Hepatocyte (in vitro differentiated cells): ENCODE results near the gene TNFAIP2. TPM values are rescaled to one million over a fixed set of nuclear protein-coding genes. Genes with fewer than 3 reads are reported as not detected.
"Not testable (repeated sequence)": the region's sequence is repeated elsewhere in the genome, so short reads cannot be mapped to it uniquely, and the experiment has no call there.

ENCODE experiments used
- DNase-seq: peaks from one replicate; pipeline ENCODE4 v3.0.0-alpha.2; 2016; ENCODE audit warnings: low spot score
- H2AFZ ChIP-seq: fragments of 200-600 bp; sonication (generic); 2 replicates; pipeline ENCODE4 v1.6.0; 2016; ENCODE audit warnings: antibody characterized with exemption, mild to moderate bottlenecking
- H3K27ac ChIP-seq: fragments of 200-600 bp; sonication (generic); 2 replicates; pipeline ENCODE4 v1.5.1; 2016; ENCODE audit warnings: mild to moderate bottlenecking
- H3K27me3 ChIP-seq: fragments of 200-600 bp; sonication (generic); 2 replicates; pipeline ENCODE4 v1.6.1; 2016
- H3K36me3 ChIP-seq: fragments of 200-600 bp; sonication (generic); replicated peaks from 2 replicates; pipeline ENCODE4 v1.5.1; 2016; ENCODE audit warnings: low read depth; ENCODE audit not compliant: insufficient read depth
- H3K4me1 ChIP-seq: fragments of 200-600 bp; sonication (generic); 2 replicates; pipeline ENCODE4 v1.5.1; 2016; ENCODE audit warnings: mild to moderate bottlenecking, moderate library complexity; ENCODE audit not compliant: insufficient read depth
- H3K4me2 ChIP-seq: fragments of 200-600 bp; sonication (generic); 2 replicates; pipeline ENCODE4 v1.6.0; 2016
- H3K4me3 ChIP-seq: fragments of 200-600 bp; sonication (generic); 2 replicates; pipeline ENCODE4 v1.5.1; 2016; ENCODE audit warnings: mild to moderate bottlenecking
- H3K79me2 ChIP-seq: fragments of 200-600 bp; sonication (generic); 2 replicates; pipeline ENCODE4 v1.6.0; 2017; ENCODE audit warnings: mild to moderate bottlenecking
- H3K9me2 ChIP-seq: fragments of 200-600 bp; sonication (generic); replicated peaks from 2 replicates; pipeline ENCODE4 v1.6.0; 2017; ENCODE audit warnings: mild to moderate bottlenecking; ENCODE audit not compliant: insufficient read depth
- H3K9me3 ChIP-seq: fragments of 200-600 bp; sonication (generic); 2 replicates; pipeline ENCODE4 v1.5.1; 2016; ENCODE audit warnings: low read depth, mild to moderate bottlenecking
- H4K20me1 ChIP-seq: fragments of 200-600 bp; sonication (generic); 2 replicates; pipeline ENCODE4 v1.6.0; 2016; ENCODE audit warnings: mild to moderate bottlenecking; ENCODE audit not compliant: insufficient read depth, poor library complexity, severe bottlenecking
- EZH2 ChIP-seq: fragments of 200-600 bp; sonication (generic); IDR thresholded peaks from 2 replicates; pipeline ENCODE4 v1.6.1; 2016; ENCODE audit warnings: antibody characterized with exemption, mild to moderate bottlenecking, borderline replicate concordance
- EZH2phosphoT487 ChIP-seq: fragments of 200-600 bp; sonication (generic); IDR thresholded peaks from one replicate; pipeline ENCODE4 v1.6.1; 2018; ENCODE audit warnings: antibody characterized with exemption, mild to moderate bottlenecking, low read depth, moderate library complexity; ENCODE audit not compliant: unreplicated experiment, severe bottlenecking
- WGBS: methylation state at CpG from one replicate; pipeline ENCODE4 v1.1.6; 2016; ENCODE audit warnings: low lambda C conversion rate; ENCODE audit errors: missing lambda C conversion rate; 5-methylcytosine and 5-hydroxymethylcytosine counted together
- polyA plus RNA-seq: library from polyadenylated mRNA; unstranded; fragments of >200 nt; fragmentation: Nextera tagmentation; extraction: Ambion mirVana; gene quantifications from 2 replicates; pipeline ENCODE4 v1.2.1, GENCODE V29; 2016
- total RNA-seq: library from RNA; depleted of rRNA; stranded (reverse); fragments of >200 nt; gene quantifications from 2 replicates; pipeline ENCODE4 v1.2.3, GENCODE V29; 2014
- TF ChIP-seq, protein P1 (sequence below): fragments of 200-600 bp; sonication (generic); IDR thresholded peaks from 2 replicates; pipeline ENCODE4 v1.5.1; 2016; ENCODE audit warnings: antibody characterized with exemption, mild to moderate bottlenecking; ENCODE audit not compliant: poor library complexity

The TNFAIP2 gene
- total and polyA plus RNA-seq, 2 experiments from 2014 or later: 14.2 to 16.0 TPM

DNA sequence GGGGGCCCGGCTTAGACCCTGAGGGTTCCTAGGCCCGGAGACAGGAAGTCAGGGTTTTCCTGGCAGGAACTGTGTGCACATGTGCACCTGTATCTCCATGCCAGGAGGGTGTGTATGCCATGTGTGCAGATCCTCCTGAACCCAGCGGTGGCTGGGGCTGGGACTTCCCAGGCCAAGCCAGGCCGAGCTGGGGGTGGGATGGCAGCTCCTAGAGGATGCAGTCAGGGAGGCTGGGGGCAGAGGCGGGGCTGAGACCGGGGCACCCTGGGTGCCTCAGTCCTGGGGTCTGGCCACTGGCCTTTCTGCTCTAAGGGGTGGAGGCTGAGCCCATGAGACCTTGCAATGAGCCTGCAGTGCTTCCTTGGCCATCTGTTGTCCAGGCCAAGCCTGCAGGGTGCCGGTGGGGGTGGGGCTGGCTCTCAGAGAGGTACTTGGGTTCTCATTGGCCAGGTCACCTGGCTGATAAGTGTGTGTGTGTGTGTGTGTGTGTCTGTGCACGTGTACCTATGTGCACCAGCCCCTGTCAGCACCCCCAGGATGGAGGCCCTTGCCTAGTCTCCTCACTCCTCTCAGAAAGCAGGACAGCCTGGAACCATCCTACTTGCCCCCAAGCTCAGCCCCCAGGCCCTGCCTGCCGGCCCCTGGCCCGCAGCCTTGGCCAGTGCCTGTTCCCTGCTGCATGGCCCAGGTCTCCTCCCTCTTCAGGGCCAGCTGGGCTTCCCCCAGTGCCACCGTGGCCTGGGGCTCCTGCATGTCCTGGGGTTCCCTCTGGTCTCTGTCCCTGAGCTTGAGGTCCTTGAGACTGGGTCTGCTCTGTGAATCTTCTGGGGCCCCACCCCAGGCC lies 10.6 kb upstream of the TNFAIP2 start:
- H2AFZ ChIP-seq: no peak overlapping the region
- peaks cover 19% of the 10 kb centered on the region for H3K4me1 ChIP-seq
- no peaks in the 10 kb centered on the region for H3K9me2 ChIP-seq
- DNase-seq: no peak
- no peaks in the 10 kb centered on the region for H4K20me1 ChIP-seq
- H3K36me3 ChIP-seq: no peaks in the 10 kb centered on the region
- no peak overlapping the region for H3K4me3 ChIP-seq
- no peak overlapping the region for H3K4me2 ChIP-seq
- no peaks in the 10 kb centered on the region for H3K27me3 ChIP-seq
- H3K79me2 ChIP-seq: no peaks in the 10 kb centered on the region
- WGBS: 81% methylated on average over 11 of the region's 11 CpGs
- no peak overlapping the region for H3K27ac ChIP-seq
- H3K9me3 ChIP-seq: no peaks in the 10 kb centered on the region
- TF ChIP-seq EZH2: no peak
- TF ChIP-seq, protein P1, sequence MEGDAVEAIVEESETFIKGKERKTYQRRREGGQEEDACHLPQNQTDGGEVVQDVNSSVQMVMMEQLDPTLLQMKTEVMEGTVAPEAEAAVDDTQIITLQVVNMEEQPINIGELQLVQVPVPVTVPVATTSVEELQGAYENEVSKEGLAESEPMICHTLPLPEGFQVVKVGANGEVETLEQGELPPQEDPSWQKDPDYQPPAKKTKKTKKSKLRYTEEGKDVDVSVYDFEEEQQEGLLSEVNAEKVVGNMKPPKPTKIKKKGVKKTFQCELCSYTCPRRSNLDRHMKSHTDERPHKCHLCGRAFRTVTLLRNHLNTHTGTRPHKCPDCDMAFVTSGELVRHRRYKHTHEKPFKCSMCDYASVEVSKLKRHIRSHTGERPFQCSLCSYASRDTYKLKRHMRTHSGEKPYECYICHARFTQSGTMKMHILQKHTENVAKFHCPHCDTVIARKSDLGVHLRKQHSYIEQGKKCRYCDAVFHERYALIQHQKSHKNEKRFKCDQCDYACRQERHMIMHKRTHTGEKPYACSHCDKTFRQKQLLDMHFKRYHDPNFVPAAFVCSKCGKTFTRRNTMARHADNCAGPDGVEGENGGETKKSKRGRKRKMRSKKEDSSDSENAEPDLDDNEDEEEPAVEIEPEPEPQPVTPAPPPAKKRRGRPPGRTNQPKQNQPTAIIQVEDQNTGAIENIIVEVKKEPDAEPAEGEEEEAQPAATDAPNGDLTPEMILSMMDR: no peak
- no peak for TF ChIP-seq EZH2phosphoT487

DNA sequence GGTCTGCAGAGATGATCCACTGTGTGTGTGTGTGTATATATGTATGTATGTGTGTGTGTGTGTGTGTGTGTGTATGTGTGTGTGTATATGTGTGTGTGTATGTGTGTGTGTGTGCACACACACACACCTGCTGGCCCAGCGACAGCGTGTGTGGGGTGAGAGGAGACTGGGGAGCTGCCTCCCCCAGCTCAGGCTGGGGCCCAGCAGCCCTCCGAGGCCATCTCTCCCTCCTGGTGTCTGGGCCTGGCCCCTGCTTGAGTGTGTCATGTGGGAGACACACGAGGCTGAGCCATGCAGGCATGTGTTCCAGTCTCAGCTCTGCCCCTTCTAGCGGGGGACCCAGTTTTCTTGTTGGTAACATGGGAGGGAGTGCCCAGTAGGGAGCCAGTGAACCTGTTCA lies 10.0 kb upstream of the TNFAIP2 start:
- Histone ChIP-seq H3K27ac (no peak overlapping the region), H3K4me2 (no peak overlapping the region)
- TF ChIP-seq, protein P1: no peak
- TF ChIP-seq EZH2phosphoT487: no peak
- TF ChIP-seq EZH2: no peak

DNA sequence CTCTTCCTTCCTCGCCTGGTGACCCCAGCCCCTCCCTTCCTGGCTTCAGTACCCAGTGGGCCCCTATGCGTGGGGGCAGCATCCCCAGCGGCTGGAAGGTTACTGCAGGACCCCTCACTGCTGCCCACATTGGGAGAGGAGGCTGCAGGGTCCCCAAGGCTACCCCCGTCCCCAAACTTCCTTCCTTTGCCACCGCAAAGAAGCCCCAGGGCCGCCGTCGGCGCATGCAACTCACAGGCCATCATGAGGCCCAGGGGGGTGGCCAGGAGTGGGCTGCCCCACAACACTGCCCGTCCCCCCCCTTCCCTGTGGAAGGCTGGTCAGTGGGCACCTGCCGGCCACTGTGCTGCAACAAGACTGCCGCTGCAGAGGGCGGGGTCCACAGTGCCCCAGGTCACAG lies 9.5 kb upstream of the TNFAIP2 start:
- WGBS: 89% methylated on average over 11 of the region's 13 CpGs
- Histone ChIP-seq H3K4me1 (peaks cover 19% of the 10 kb centered on the region), H3K27ac (no peak overlapping the region), H3K9me3 (no peaks in the 10 kb centered on the region), H3K79me2 (no peaks in the 10 kb centered on the region), H2AFZ (no peak overlapping the region), H3K36me3 (no peaks in the 10 kb centered on the region), H3K9me2 (no peaks in the 10 kb centered on the region), H4K20me1 (no peaks in the 10 kb centered on the region), H3K27me3 (no peaks in the 10 kb centered on the region), H3K4me2 (no peak overlapping the region), H3K4me3 (no peak overlapping the region)
- no peak for DNase-seq
- no peak for TF ChIP-seq EZH2
- no peak for TF ChIP-seq EZH2phosphoT487
- TF ChIP-seq, protein P1: no peak

More for the DNA sequence above, 10.0 kb upstream of the TNFAIP2 start:
- Histone ChIP-seq H3K36me3 (no peaks in the 10 kb centered on the region), H3K4me3 (no peak overlapping the region), H3K9me3 (no peaks in the 10 kb centered on the region), H4K20me1 (no peaks in the 10 kb centered on the region), H3K4me1 (peaks cover 19% of the 10 kb centered on the region), H3K79me2 (no peaks in the 10 kb centered on the region), H2AFZ (no peak overlapping the region), H3K27me3 (no peaks in the 10 kb centered on the region), H3K9me2 (no peaks in the 10 kb centered on the region)
- no peak for DNase-seq
- WGBS: 84% methylated on average over 5 of the region's 5 CpGs

DNA sequence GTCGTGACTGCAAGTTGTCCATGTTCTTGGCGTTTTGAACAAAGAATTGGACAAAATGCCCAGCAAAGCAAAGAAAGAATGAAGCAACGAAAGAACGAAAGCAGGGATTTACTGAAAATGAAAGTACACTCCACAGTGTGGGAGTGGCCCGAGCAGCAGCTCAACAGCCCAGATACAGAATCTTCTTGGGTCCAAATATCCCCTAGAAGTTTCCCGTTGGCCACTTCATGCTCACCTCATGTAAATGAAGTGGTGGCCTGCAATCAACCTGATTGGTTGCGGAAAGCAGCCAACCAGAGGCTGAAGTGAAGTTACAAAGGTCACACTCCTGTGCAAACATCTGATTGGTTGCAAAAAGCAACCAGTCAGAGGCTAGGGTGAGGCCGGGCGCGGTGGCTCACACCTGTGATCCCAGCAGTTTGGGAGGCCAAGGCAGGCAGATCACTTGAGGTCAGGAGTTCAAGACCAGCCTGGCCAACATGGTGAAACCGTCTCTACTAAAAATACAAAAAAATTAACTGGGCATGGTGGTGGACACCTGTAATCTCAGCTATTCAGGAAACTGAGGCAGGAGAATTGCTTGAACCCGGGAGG lies 8.1 kb upstream of the TNFAIP2 start:
- H3K4me3 ChIP-seq, H3K9me3 ChIP-seq, H3K79me2 ChIP-seq, H3K36me3 ChIP-seq, H4K20me1 ChIP-seq, H3K9me2 ChIP-seq, H3K27me3 ChIP-seq, DNase-seq, H2AFZ ChIP-seq, H3K4me2 ChIP-seq, H3K27ac ChIP-seq: not testable (repeated sequence)
- peaks cover 10% of the 10 kb centered on the region for H3K4me1 ChIP-seq
- WGBS: 85% methylated on average over 12 of the region's 12 CpGs
